GM18868 (cell line): ENCODE measurements around the gene CPNE8.

ENCODE experiments used
- ATAC-seq: cut with Tn5 transposase; IDR thresholded peaks from one replicate; pipeline ENCODE4 v1.9.1; 2021; ENCODE audit warnings: mild to moderate bottlenecking, moderate library complexity; ENCODE audit not compliant: unreplicated experiment

CPNE8 gene

GRCh38 chr12:38653650-38654049 lies 251.7 kb downstream of the CPNE8 start:
- ATAC-seq = no peak

- no peak for ATAC-seq
Observed at GRCh38 chr12:38648813-38649212, 256.6 kb downstream of the CPNE8 start.

GRCh38 chr12:38646146-38646545 lies 259.2 kb downstream of the CPNE8 start:
- no peak for ATAC-seq

GRCh38 chr12:38639625-38640024 lies 265.8 kb downstream of the CPNE8 start:
- ATAC-seq = no peak

- no peak for ATAC-seq
Observed at GRCh38 chr12:38638401-38638800, 267.0 kb downstream of the CPNE8 start.

- no peak for ATAC-seq
Observed at GRCh38 chr12:38633511-38633910, 271.9 kb downstream of the CPNE8 start.

GRCh38 chr12:38629064-38629463 lies 276.3 kb downstream of the CPNE8 start:
- no peak for ATAC-seq

- ATAC-seq = no peak
Observed at GRCh38 chr12:38628288-38628687, 277.1 kb downstream of the CPNE8 start.

- no peak for ATAC-seq
Observed at GRCh38 chr12:38625306-38625705, 280.1 kb downstream of the CPNE8 start.

- no peak for ATAC-seq
Observed at GRCh38 chr12:38614171-38614570, 291.2 kb downstream of the CPNE8 start.

- ATAC-seq = no peak
Observed at GRCh38 chr12:38610808-38611350, 294.5 kb downstream of the CPNE8 start.

- no peak for ATAC-seq
Observed at GRCh38 chr12:38607295-38607694, 298.1 kb downstream of the CPNE8 start.
